ENCODE data around the gene PEX5.
"Not testable (repeated sequence)": the region's sequence is repeated elsewhere in the genome, so short reads cannot be mapped to it uniquely, and the experiment has no call there.

Gene PEX5

GRCh38 chr12:7212678-7213077 is 23.2 kb downstream of the PEX5 start:
- Histone ChIP-seq H3K9me3 (ENCODE audit: insufficient read depth, low read length) (peaks cover 22% of the 10 kb centered on the region; the same call in 1 of the 2 replicates), H3K27me3 (ENCODE audit: insufficient read depth, insufficient read length) (no peaks in the 10 kb centered on the region), H3K9ac (ENCODE audit: insufficient read length, low read depth) (no peak overlapping the region), H3K36me3 (ENCODE audit: insufficient read depth, insufficient read length, low read length) (peaks cover 46% of the 10 kb centered on the region), H3K4me3 (ENCODE audit: insufficient read length, low read depth) (no peak overlapping the region), H3K4me1 (ENCODE audit: insufficient read depth, insufficient read length) (no peaks in the 10 kb centered on the region)
- no peak for DNase-seq (ENCODE audit: low read depth, low spot score)
- no peak for TF ChIP-seq ZNF274 (IDR thresholded peaks at IDR 0.05; ENCODE audit: low read depth, low read length)
- no peak for TF ChIP-seq SUZ12 (IDR thresholded peaks at IDR 0.05; ENCODE audit: extremely low read depth, insufficient read depth, insufficient read length)
- no peak for TF ChIP-seq YY1 (IDR thresholded peaks at IDR 0.05; ENCODE audit: insufficient read depth, insufficient read length)

- H3K4me3 ChIP-seq (ENCODE audit: insufficient read length, low read depth); H3K9ac ChIP-seq (ENCODE audit: insufficient read length, low read depth); DNase-seq (ENCODE audit: low read depth, low spot score); H3K4me1 ChIP-seq (ENCODE audit: insufficient read depth, insufficient read length); H3K27me3 ChIP-seq (ENCODE audit: insufficient read depth, insufficient read length): not testable (repeated sequence)
- Histone ChIP-seq H3K36me3 (ENCODE audit: insufficient read depth, insufficient read length, low read length) (peaks cover 35% of the 10 kb centered on the region), H3K9me3 (ENCODE audit: insufficient read depth, low read length) (peaks cover 22% of the 10 kb centered on the region; the same call in 1 of the 2 replicates)
These were observed 24.3 kb downstream of the PEX5 start for GRCh38 chr12:7213745-7214144.

- TF ChIP-seq ZNF274 (IDR thresholded peaks at IDR 0.05; ENCODE audit: low read depth, low read length) = no peak
- TF ChIP-seq YY1 (IDR thresholded peaks at IDR 0.05; ENCODE audit: insufficient read depth, insufficient read length) = no peak
- TF ChIP-seq SUZ12 (IDR thresholded peaks at IDR 0.05; ENCODE audit: extremely low read depth, insufficient read depth, insufficient read length) = no peak
- H3K4me1 ChIP-seq (ENCODE audit: insufficient read depth, insufficient read length) = peaks cover under 1% of the 10 kb centered on the region
- H3K27me3 ChIP-seq (ENCODE audit: insufficient read depth, insufficient read length) = no peaks in the 10 kb centered on the region
- H3K4me3 ChIP-seq (ENCODE audit: insufficient read length, low read depth) = no peak overlapping the region
- DNase-seq (ENCODE audit: low read depth, low spot score) = no peak
- peaks cover 4% of the 10 kb centered on the region; the same call in 1 of the 2 replicates for H3K9me3 ChIP-seq (ENCODE audit: insufficient read depth, low read length)
- H3K9ac ChIP-seq (ENCODE audit: insufficient read length, low read depth) = no peak overlapping the region
- H3K36me3 ChIP-seq (ENCODE audit: insufficient read depth, insufficient read length, low read length) = peaks cover 3% of the 10 kb centered on the region
These were observed 28.1 kb downstream of the PEX5 start for GRCh38 chr12:7217475-7218069.

GRCh38 chr12:7219599-7220243 is 30.2 kb downstream of the PEX5 start:
- H3K27me3 ChIP-seq (ENCODE audit: insufficient read depth, insufficient read length) = no peaks in the 10 kb centered on the region
- H3K9ac ChIP-seq (ENCODE audit: insufficient read length, low read depth) = no peak overlapping the region
- H3K36me3 ChIP-seq (ENCODE audit: insufficient read depth, insufficient read length, low read length) = no peaks in the 10 kb centered on the region
- DNase-seq (ENCODE audit: low read depth, low spot score) = peak; percentile 96
- TF ChIP-seq ZNF274 (IDR thresholded peaks at IDR 0.05; ENCODE audit: low read depth, low read length) = no peak
- TF ChIP-seq SUZ12 (IDR thresholded peaks at IDR 0.05; ENCODE audit: extremely low read depth, insufficient read depth, insufficient read length) = no peak
- no peak for TF ChIP-seq YY1 (IDR thresholded peaks at IDR 0.05; ENCODE audit: insufficient read depth, insufficient read length)
- no peak overlapping the region for H3K4me3 ChIP-seq (ENCODE audit: insufficient read length, low read depth)
- H3K4me1 ChIP-seq (ENCODE audit: insufficient read depth, insufficient read length) = peaks cover 3% of the 10 kb centered on the region
- H3K9me3 ChIP-seq (ENCODE audit: insufficient read depth, low read length) = no peaks in the 10 kb centered on the region

- Histone ChIP-seq H3K36me3 (ENCODE audit: insufficient read depth, insufficient read length, low read length) (no peaks in the 10 kb centered on the region), H3K9ac (ENCODE audit: insufficient read length, low read depth) (no peak overlapping the region), H3K27me3 (ENCODE audit: insufficient read depth, insufficient read length) (no peaks in the 10 kb centered on the region), H3K4me3 (ENCODE audit: insufficient read length, low read depth) (no peak overlapping the region), H3K9me3 (ENCODE audit: insufficient read depth, low read length) (no peaks in the 10 kb centered on the region), H3K4me1 (ENCODE audit: insufficient read depth, insufficient read length) (peaks cover 3% of the 10 kb centered on the region)
- DNase-seq (ENCODE audit: low read depth, low spot score) = no peak
- no peak for TF ChIP-seq SUZ12 (IDR thresholded peaks at IDR 0.05; ENCODE audit: extremely low read depth, insufficient read depth, insufficient read length)
- no peak for TF ChIP-seq YY1 (IDR thresholded peaks at IDR 0.05; ENCODE audit: insufficient read depth, insufficient read length)
- TF ChIP-seq ZNF274 (IDR thresholded peaks at IDR 0.05; ENCODE audit: low read depth, low read length) = no peak
These were observed 32.0 kb downstream of the PEX5 start for GRCh38 chr12:7221486-7221885.

- Histone ChIP-seq H3K4me1 (ENCODE audit: insufficient read depth, insufficient read length) (no peaks in the 10 kb centered on the region), H3K9me3 (ENCODE audit: insufficient read depth, low read length) (peaks cover 3% of the 10 kb centered on the region), H3K4me3 (ENCODE audit: insufficient read length, low read depth) (no peak overlapping the region), H3K9ac (ENCODE audit: insufficient read length, low read depth) (no peak overlapping the region), H3K27me3 (ENCODE audit: insufficient read depth, insufficient read length) (no peaks in the 10 kb centered on the region), H3K36me3 (ENCODE audit: insufficient read depth, insufficient read length, low read length) (no peaks in the 10 kb centered on the region)
- no peak for DNase-seq (ENCODE audit: low read depth, low spot score)
- TF ChIP-seq ZNF274 (IDR thresholded peaks at IDR 0.05; ENCODE audit: low read depth, low read length) (no peak), YY1 (IDR thresholded peaks at IDR 0.05; ENCODE audit: insufficient read depth, insufficient read length) (no peak), SUZ12 (IDR thresholded peaks at IDR 0.05; ENCODE audit: extremely low read depth, insufficient read depth, insufficient read length) (no peak)
These were observed 40.3 kb downstream of the PEX5 start for GRCh38 chr12:7229741-7230140.

- H3K9me3 ChIP-seq (ENCODE audit: insufficient read depth, low read length) = peaks cover 17% of the 10 kb centered on the region
- TF ChIP-seq ZNF274 (IDR thresholded peaks at IDR 0.05; ENCODE audit: low read depth, low read length) = no peak
- no peak for TF ChIP-seq SUZ12 (IDR thresholded peaks at IDR 0.05; ENCODE audit: extremely low read depth, insufficient read depth, insufficient read length)
- TF ChIP-seq YY1 (IDR thresholded peaks at IDR 0.05; ENCODE audit: insufficient read depth, insufficient read length) = no peak
- no peak for DNase-seq (ENCODE audit: low read depth, low spot score)
These were observed 52.0 kb downstream of the PEX5 start for GRCh38 chr12:7241404-7242005.

More at GRCh38 chr12:7241404-7242005, 52.0 kb downstream of the PEX5 start:
- H3K4me3 ChIP-seq (ENCODE audit: insufficient read length, low read depth) = no peak overlapping the region
- H3K36me3 ChIP-seq (ENCODE audit: insufficient read depth, insufficient read length, low read length) = no peaks in the 10 kb centered on the region
- no peak overlapping the region for H3K9ac ChIP-seq (ENCODE audit: insufficient read length, low read depth)
- H3K27me3 ChIP-seq (ENCODE audit: insufficient read depth, insufficient read length) = no peaks in the 10 kb centered on the region
- no peaks in the 10 kb centered on the region for H3K4me1 ChIP-seq (ENCODE audit: insufficient read depth, insufficient read length)
